ENCODE measurements around the gene CHIA. TPM values are rescaled to one million over a fixed set of nuclear protein-coding genes. Genes with fewer than 3 reads are reported as not detected.

The CHIA gene
- total and polyA plus RNA-seq, 2 donors (not counting 3 experiments of a cell fraction or from before 2014, with no cell fraction given) = not detected

DNA sequence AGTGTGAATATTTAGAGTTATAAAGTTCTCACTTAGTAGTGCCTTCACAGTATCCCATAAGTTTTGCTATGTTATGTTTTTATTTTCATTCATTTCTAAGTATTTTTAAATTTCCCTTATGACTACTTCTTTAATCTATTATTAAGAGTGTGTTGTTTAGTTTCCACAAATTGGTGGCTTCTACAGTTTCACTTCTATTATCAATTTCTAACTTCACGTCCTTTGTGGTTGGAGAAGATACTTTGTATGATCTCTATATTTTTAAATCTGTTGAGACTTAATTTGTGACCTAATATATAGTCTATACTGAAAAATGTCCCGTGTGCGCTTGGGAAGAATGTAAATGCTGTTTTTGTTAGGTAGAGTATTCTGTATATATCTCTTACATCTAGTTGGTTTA lies 11.7 kb downstream of the CHIA start:
- Histone ChIP-seq H3K9me1 (replicated peaks; ENCODE audit: control insufficient read depth, extremely low read depth, insufficient read depth, low read length) (peaks cover 2% of the 10 kb centered on the region), H2AFZ (ENCODE audit: low read depth, low read length) (no peak overlapping the region), H3K9me3 (replicated peaks; ENCODE audit: control insufficient read depth, insufficient read depth, low read length) (no peaks in the 10 kb centered on the region), H3K4me3 (replicated peaks in 1 of 3; ENCODE audit: insufficient read depth in 1 of 3, low read depth in 1 of 3, low read length in 3 of 3) (no peak overlapping the region), H3K4me1 (ENCODE audit: control insufficient read depth, extremely low read depth, insufficient read depth, low read length) (no peaks in the 10 kb centered on the region), H3K27ac (ENCODE audit: insufficient read depth, low read depth, low read length) (no peak overlapping the region), H3K9ac (replicated peaks; ENCODE audit: extremely low read depth, insufficient read depth, low read length) (no peak overlapping the region), H3K4me2 (ENCODE audit: insufficient read depth, low read length) (no peak overlapping the region), H3K79me2 (ENCODE audit: control insufficient read depth, insufficient read depth, low read length) (no peaks in the 10 kb centered on the region), H4K20me1 (replicated peaks; ENCODE audit: control insufficient read depth, extremely low read depth, insufficient read depth, low read length) (no peaks in the 10 kb centered on the region), H3K27me3 (ENCODE audit: control insufficient read depth in 2 of 2, insufficient read depth in 2 of 2, low read length in 2 of 2) (peaks cover 3 to 4% of the 10 kb centered on the region in 2 experiments), H3K36me3 (ENCODE audit: control insufficient read depth in 2 of 2, extremely low read depth in 1 of 2, insufficient read depth in 2 of 2, low read length in 2 of 2) (no peaks in the 10 kb centered on the region)
- no TSS peak for BruUV-seq (replicated peaks)
- dilution Hi-C loops (cut with MboI; ENCODE audit: extremely low pct_ligation_motif_present, low sequenced_read_pairs) (no loop called here), intact Hi-C loops (cut with micrococcal nuclease) (no loop called here)
- ChIA-PET POLR2A (no interaction called here), CTCF (no interaction called here)
- FAIRE-seq = no peak
- DNase-seq (ENCODE audit: low read depth, low spot score) = no peak
- TF ChIP-seq JUN (IDR thresholded peaks at IDR 0.05; ENCODE audit: borderline replicate concordance, insufficient read depth, insufficient read length, low read depth) (no peak), EZH2 (IDR thresholded peaks at IDR 0.05; ENCODE audit: borderline replicate concordance, low read depth, low read length, severe bottlenecking) (no peak)

DNA sequence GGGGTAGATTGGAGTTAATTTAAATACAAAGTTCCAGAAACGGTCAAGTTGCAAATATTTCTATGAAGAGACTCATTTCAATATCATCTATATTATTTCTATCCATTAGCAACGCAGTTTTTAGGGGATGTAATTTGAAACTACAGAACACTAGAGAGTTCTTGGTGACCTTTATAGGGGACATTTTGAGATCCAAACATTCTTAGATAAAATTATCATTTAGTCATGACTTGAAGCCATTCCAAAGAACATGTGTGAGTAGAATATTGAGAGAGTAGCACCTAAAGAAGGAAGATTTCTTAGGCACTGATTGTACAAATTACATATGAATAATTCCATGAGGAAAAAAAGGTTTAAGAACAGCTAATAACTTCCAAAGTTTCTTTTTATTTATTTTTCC lies 19.0 kb downstream of the CHIA start:
- Histone ChIP-seq H3K4me2 (ENCODE audit: insufficient read depth, low read length) (no peak overlapping the region), H3K9ac (replicated peaks; ENCODE audit: extremely low read depth, insufficient read depth, low read length) (no peak overlapping the region), H3K36me3 (ENCODE audit: control insufficient read depth in 2 of 2, extremely low read depth in 1 of 2, insufficient read depth in 2 of 2, low read length in 2 of 2) (no peaks in the 10 kb centered on the region), H3K9me1 (replicated peaks; ENCODE audit: control insufficient read depth, extremely low read depth, insufficient read depth, low read length) (peaks cover 2% of the 10 kb centered on the region), H3K79me2 (ENCODE audit: control insufficient read depth, insufficient read depth, low read length) (no peaks in the 10 kb centered on the region), H3K4me3 (replicated peaks in 1 of 3; ENCODE audit: insufficient read depth in 1 of 3, low read depth in 1 of 3, low read length in 3 of 3) (no peak overlapping the region), H3K9me3 (replicated peaks; ENCODE audit: control insufficient read depth, insufficient read depth, low read length) (no peaks in the 10 kb centered on the region), H3K4me1 (ENCODE audit: control insufficient read depth, extremely low read depth, insufficient read depth, low read length) (no peaks in the 10 kb centered on the region), H3K27me3 (ENCODE audit: control insufficient read depth in 2 of 2, insufficient read depth in 2 of 2, low read length in 2 of 2) (peaks cover 0 to 4% of the 10 kb centered on the region in 2 experiments), H4K20me1 (replicated peaks; ENCODE audit: control insufficient read depth, extremely low read depth, insufficient read depth, low read length) (no peaks in the 10 kb centered on the region), H2AFZ (ENCODE audit: low read depth, low read length) (no peak overlapping the region), H3K27ac (ENCODE audit: insufficient read depth, low read depth, low read length) (no peak overlapping the region)
- ChIA-PET CTCF (interaction anchor here (1.4 kb wide), 1 partner anchor 11 kb away, joined by 3 read pairs; no protein-coding TSS in a partner anchor), POLR2A (no interaction called here)
- BruUV-seq (replicated peaks) = no TSS peak
- TF ChIP-seq EZH2 (IDR thresholded peaks at IDR 0.05; ENCODE audit: borderline replicate concordance, low read depth, low read length, severe bottlenecking) (no peak), MYC (IDR thresholded peaks at IDR 0.05; ENCODE audit: low read depth, low read length) (no peak), POLR2AphosphoS5 (IDR thresholded peaks at IDR 0.05; ENCODE audit: insufficient read depth, low read depth, low read length) (no peak), FOS (IDR thresholded peaks at IDR 0.05; ENCODE audit: borderline replicate concordance, insufficient read depth, low read length) (no peak), POLR2A (IDR thresholded peaks at IDR 0.05; ENCODE audit: low read depth, low read length) (no peak), JUN (IDR thresholded peaks at IDR 0.05; ENCODE audit: borderline replicate concordance, insufficient read depth, insufficient read length, low read depth) (no peak), GATA2 (IDR thresholded peaks at IDR 0.05; ENCODE audit: insufficient read depth, insufficient read length, low read depth, low read length) (no peak)
- TF ChIP-seq, protein P1, sequence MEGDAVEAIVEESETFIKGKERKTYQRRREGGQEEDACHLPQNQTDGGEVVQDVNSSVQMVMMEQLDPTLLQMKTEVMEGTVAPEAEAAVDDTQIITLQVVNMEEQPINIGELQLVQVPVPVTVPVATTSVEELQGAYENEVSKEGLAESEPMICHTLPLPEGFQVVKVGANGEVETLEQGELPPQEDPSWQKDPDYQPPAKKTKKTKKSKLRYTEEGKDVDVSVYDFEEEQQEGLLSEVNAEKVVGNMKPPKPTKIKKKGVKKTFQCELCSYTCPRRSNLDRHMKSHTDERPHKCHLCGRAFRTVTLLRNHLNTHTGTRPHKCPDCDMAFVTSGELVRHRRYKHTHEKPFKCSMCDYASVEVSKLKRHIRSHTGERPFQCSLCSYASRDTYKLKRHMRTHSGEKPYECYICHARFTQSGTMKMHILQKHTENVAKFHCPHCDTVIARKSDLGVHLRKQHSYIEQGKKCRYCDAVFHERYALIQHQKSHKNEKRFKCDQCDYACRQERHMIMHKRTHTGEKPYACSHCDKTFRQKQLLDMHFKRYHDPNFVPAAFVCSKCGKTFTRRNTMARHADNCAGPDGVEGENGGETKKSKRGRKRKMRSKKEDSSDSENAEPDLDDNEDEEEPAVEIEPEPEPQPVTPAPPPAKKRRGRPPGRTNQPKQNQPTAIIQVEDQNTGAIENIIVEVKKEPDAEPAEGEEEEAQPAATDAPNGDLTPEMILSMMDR (IDR thresholded peaks at IDR 0.05; ENCODE audit: extremely low read depth in 1 of 2, insufficient read depth in 1 of 2, low read depth in 1 of 2, low read length in 2 of 2) = no peak
- TF ChIP-seq, protein P2, sequence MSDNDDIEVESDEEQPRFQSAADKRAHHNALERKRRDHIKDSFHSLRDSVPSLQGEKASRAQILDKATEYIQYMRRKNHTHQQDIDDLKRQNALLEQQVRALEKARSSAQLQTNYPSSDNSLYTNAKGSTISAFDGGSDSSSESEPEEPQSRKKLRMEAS (IDR thresholded peaks at IDR 0.05; ENCODE audit: insufficient read depth, insufficient read length) = no peak
- intact Hi-C loops (cut with micrococcal nuclease) (no loop called here), dilution Hi-C loops (cut with MboI; ENCODE audit: extremely low pct_ligation_motif_present, low sequenced_read_pairs) (no loop called here)
- DNase-seq (ENCODE audit: low read depth, low spot score) (no peak), FAIRE-seq (no peak)
